Psoas muscle (tissue), 8 donors: ENCODE measurements around the gene C19orf47. TPM values are rescaled to one million over a fixed set of nuclear protein-coding genes. Genes with fewer than 3 reads are reported as not detected.

Experiments used
- ATAC-seq, 4 donors: fragments of 200-7000 bp; cut with Tn5 transposase; one replicate each; pipeline ENCODE4 v1.9.1; 2020; ENCODE audit warnings: moderate library complexity in 3 of 4, mild to moderate bottlenecking in 2 of 4
- DNase-seq, 2 donors: peaks; one replicate each; pipeline ENCODE4 v3.0.0-alpha.2; 2020
- H3K27ac ChIP-seq: fragments of 200-600 bp; one replicate; pipeline ENCODE4 v1.8.0; 2022
- H3K27me3 ChIP-seq, 3 donors: fragments of 200-600 bp in 1 of 3; one replicate each; pipeline versions ENCODE4 v1.6.1 to v1.8.0; 2013 to 2022; ENCODE audit warnings: low read length in 2 of 3, mild to moderate bottlenecking in 2 of 3, moderate library complexity in 1 of 3; ENCODE audit not compliant: insufficient read depth in 3 of 3
- H3K36me3 ChIP-seq, 2 donors: fragments of 200-600 bp in 1 of 2; one replicate each; pipeline versions ENCODE4 v1.6.1 to v1.8.0; 2013 to 2022; ENCODE audit warnings: low read depth in 1 of 2, mild to moderate bottlenecking in 1 of 2, moderate library complexity in 1 of 2; ENCODE audit not compliant: insufficient read depth in 1 of 2
- H3K4me1 ChIP-seq: fragments of 200-600 bp; one replicate; pipeline ENCODE4 v1.8.0; 2022
- H3K4me3 ChIP-seq: fragments of 200-600 bp; one replicate; pipeline ENCODE4 v1.8.0; 2022; ENCODE audit warnings: mild to moderate bottlenecking
- H3K9me3 ChIP-seq: fragments of 200-600 bp; one replicate; pipeline ENCODE4 v1.8.0; 2022
- WGBS, 3 donors: extraction: QIAGEN DNeasy Blood & Tissue Kit; methylation state at CpG; one replicate each; pipeline versions ENCODE4 v1.1.6 to v1.1.7; 2013; 5-methylcytosine and 5-hydroxymethylcytosine counted together
- intact Hi-C, 2 donors: fragments of 100-400 bp; cut with DNase I; formaldehyde crosslinking; loops; one replicate each; pipeline versions ENCODE4 v1.11.0 to v1.14.2; 2022
- polyA plus RNA-seq, 3 donors: library from polyadenylated mRNA; stranded (reverse); fragments of 200-250 nt; gene quantifications; one replicate each; pipeline ENCODE4 v1.2.3, GENCODE V29; 2013
- total RNA-seq, 4 donors: library from RNA; stranded (reverse); fragmentation: NEBNext Ultra II Directional in 2 of 4; extraction: Animal tissue kit (Norgen Biotek cat#: 25700) in 2 of 4; gene quantifications; one replicate each; pipeline versions ENCODE4 v1.2.1 to v1.2.4, GENCODE V29; 2021 to 2023
- TF ChIP-seq, protein P1 (sequence below): fragments of 200-600 bp; IDR thresholded peaks from one replicate; pipeline ENCODE4 v1.8.0; 2022; ENCODE audit warnings: antibody characterized with exemption
- donor health status: healthy with polysubstance abuse.
- donor health status: DM: no; HTN: no; CAD: no; lungs with moderate emphysema.
- donor health status: Bipolar disorder and iron deficiency.
- donor health status: healthy.
- donor health status: DM: yes; HTN: yes; CAD: no.
- donor health status: DM: no; HTN: no; CAD: no.
- donor health status: DM: no; HTN: no; CAD: no.
- donor health status: DM: yes; HTN: yes; CAD: no.

C19orf47 gene
- total and polyA plus RNA-seq, 7 donors, result 220 to 436 (median 299) TPM

- peaks cover 0 to 6% of the 10 kb centered on the region in 2 donors for H3K36me3 ChIP-seq
- no peaks in the 10 kb centered on the region for H3K9me3 ChIP-seq
- ATAC-seq (no peak), DNase-seq (no peak)
- TF ChIP-seq, protein P1, sequence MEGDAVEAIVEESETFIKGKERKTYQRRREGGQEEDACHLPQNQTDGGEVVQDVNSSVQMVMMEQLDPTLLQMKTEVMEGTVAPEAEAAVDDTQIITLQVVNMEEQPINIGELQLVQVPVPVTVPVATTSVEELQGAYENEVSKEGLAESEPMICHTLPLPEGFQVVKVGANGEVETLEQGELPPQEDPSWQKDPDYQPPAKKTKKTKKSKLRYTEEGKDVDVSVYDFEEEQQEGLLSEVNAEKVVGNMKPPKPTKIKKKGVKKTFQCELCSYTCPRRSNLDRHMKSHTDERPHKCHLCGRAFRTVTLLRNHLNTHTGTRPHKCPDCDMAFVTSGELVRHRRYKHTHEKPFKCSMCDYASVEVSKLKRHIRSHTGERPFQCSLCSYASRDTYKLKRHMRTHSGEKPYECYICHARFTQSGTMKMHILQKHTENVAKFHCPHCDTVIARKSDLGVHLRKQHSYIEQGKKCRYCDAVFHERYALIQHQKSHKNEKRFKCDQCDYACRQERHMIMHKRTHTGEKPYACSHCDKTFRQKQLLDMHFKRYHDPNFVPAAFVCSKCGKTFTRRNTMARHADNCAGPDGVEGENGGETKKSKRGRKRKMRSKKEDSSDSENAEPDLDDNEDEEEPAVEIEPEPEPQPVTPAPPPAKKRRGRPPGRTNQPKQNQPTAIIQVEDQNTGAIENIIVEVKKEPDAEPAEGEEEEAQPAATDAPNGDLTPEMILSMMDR, result no peak
- 77 to 87% (median 83%) methylated on average over 8 of the region's 8 CpGs for WGBS, 3 donors
- peaks cover 22% of the 10 kb centered on the region for H3K4me1 ChIP-seq
- intact Hi-C loops, result no loop called here
- no peaks in the 10 kb centered on the region for H3K27me3 ChIP-seq
- H3K4me3 ChIP-seq, result no peak overlapping the region
- H3K27ac ChIP-seq, result peak overlapping the region; percentile 87
Observed at GRCh38 chr19:40286971-40287421, 61.2 kb downstream of the C19orf47 start.

GRCh38 chr19:40286235-40286970 lies 61.8 kb downstream of the C19orf47 start:
- 34 to 44% (median 37%) methylated on average over 16 of the region's 16 CpGs for WGBS, 3 donors
- no peak for DNase-seq
- peak overlapping the region; percentile 87 for H3K4me3 ChIP-seq
- no peaks in the 10 kb centered on the region for H3K27me3 ChIP-seq
- no peaks in the 10 kb centered on the region for H3K9me3 ChIP-seq
- TF ChIP-seq, protein P1, result no peak
- H3K4me1 ChIP-seq, result peaks cover 28% of the 10 kb centered on the region
- no peak for ATAC-seq
- intact Hi-C loops, result no loop called here
- H3K27ac ChIP-seq, result peak overlapping the region; percentile 87
- H3K36me3 ChIP-seq, result peaks cover 0 to 8% of the 10 kb centered on the region in 2 donors

DNA sequence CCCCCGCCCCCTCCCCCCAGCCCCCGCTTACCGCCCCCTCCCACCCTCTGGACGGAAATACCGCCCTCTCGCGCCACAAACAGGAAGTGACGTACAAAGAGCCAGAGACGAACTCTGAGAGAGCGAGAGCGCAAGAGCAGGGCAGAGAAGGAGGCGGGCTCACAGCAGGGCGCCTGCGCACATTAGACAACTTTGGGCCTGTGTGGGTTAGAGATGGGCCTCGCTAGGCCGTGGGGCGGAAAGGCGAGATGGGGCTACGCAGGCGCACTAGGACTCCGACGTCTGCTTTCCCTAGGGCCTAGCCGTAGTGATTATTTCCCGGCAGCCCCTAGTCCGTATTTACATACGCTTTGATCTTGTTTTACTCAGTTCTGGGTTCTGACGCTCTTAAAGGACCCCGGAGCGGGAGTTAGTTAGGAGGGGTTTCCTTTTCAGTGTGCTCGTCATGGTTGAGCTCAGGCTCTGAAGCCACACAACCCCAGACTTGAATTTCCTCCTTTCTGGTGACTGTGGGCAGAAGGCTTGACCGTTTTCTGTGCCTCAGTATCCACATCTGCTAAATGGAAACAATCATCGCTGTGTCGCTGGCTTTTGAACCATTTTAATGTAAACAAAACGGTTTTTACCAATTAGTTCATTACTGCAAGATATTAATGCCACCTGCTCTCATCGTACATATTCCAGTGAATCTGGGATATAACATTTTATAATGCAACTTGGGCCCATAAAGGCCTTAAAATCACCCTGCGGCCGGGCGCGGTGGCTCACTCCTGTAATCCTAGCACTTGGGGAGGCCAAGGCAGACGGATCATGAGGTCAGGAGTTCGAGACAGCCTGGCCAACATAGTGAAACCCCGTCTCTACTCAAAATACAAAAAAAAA lies 62.6 kb downstream of the C19orf47 start:
- 3 to 9% (median 5%) methylated on average over 36 to 42 of the region's 42 CpGs for WGBS, 3 donors
- DNase-seq, result peak; percentile 99 to 100
- peak overlapping the region; percentile 87 for H3K27ac ChIP-seq
- ATAC-seq, result peak; percentile 93 to 96 (median 95)
- no peaks in the 10 kb centered on the region for H3K27me3 ChIP-seq
- TF ChIP-seq, protein P1, result no peak
- peaks cover 36% of the 10 kb centered on the region for H3K4me1 ChIP-seq
- peaks cover 0 to 8% of the 10 kb centered on the region in 2 donors for H3K36me3 ChIP-seq
- H3K9me3 ChIP-seq, result no peaks in the 10 kb centered on the region
- peak overlapping the region; percentile 87 for H3K4me3 ChIP-seq
- intact Hi-C loops, result no loop called here

- peaks cover 0 to 8% of the 10 kb centered on the region in 2 donors for H3K36me3 ChIP-seq
- intact Hi-C loops, result loop anchor here in 1 of 2 donors (5.0 kb wide), 1 partner anchor 52 kb away; no protein-coding TSS in a partner anchor
- ATAC-seq, result peak; percentile 56 to 63 (median 58)
- TF ChIP-seq, protein P1, result no peak
- peak within 1 kb of the TSS; percentile 87 for H3K27ac ChIP-seq
- peak within 1 kb of the TSS; percentile 87 for H3K4me3 ChIP-seq
- no peaks in the 10 kb centered on the region for H3K9me3 ChIP-seq
- WGBS, 3 donors, result 0 to 1% (median 1%) methylated on average over 63 to 84 of the region's 84 CpGs
- H3K27me3 ChIP-seq, result no peaks in the 10 kb centered on the region
- H3K4me1 ChIP-seq, result peaks cover 45% of the 10 kb centered on the region
- DNase-seq, result peak in 1 of 2 donors; percentile 76
Observed at GRCh38 chr19:40284501-40285352, 63.5 kb downstream of the C19orf47 start, which contains the start of gene AKT2. Gene AKT2 (minus strand): TSS chr19:40285345. CDS start chr19:40265267, 20,078 bp downstream.
